Activated CD4-positive, alpha-beta T cell treated with anti-CD3 and anti-CD28 coated beads for 36 hours (primary cell): Measurements from ENCODE around the gene RDH13. TPM values are rescaled to one million over a fixed set of nuclear protein-coding genes. Genes with fewer than 3 reads are reported as not detected.
A peak's percentile ranks its signal among the peaks of the same experiment; 100 is the strongest.
"Not testable (repeated sequence)": the region's sequence is repeated elsewhere in the genome, so short reads cannot be mapped to it uniquely, and the experiment has no call there.

ENCODE experiments used
- ATAC-seq: fragments of 200-7000 bp; cut with Tn5 transposase; one replicate; pipeline ENCODE4 v1.10.0; 2021; ENCODE audit warnings: mild to moderate bottlenecking, moderate library complexity
- CTCF ChIA-PET: fragments of 350-600 bp; sonication (Branson Sonifier 250); formaldehyde crosslinking; loops from one replicate; lab custom pipeline; 2021; ENCODE audit warnings: antibody characterized with exemption; lab: Charles Lee
- POLR2A ChIA-PET: fragments of 350-600 bp; sonication (Branson Sonifier 250); formaldehyde crosslinking; loops from one replicate; lab custom pipeline; 2021; ENCODE audit warnings: antibody characterized with exemption, inconsistent platforms; lab: Charles Lee
- DNase-seq: peaks from one replicate; pipeline ENCODE4 v3.0.0-alpha.2; 2020
- H3K27ac Mint-ChIP-seq: one replicate; pipeline ENCODE4 v1.8.0; 2021; ENCODE audit warnings: mixed read lengths
- H3K27me3 Mint-ChIP-seq: one replicate; pipeline ENCODE4 v1.8.0; 2021; ENCODE audit warnings: mixed read lengths
- H3K36me3 Mint-ChIP-seq: one replicate; pipeline ENCODE4 v1.8.0; 2021; ENCODE audit warnings: low read depth, mixed read lengths
- H3K4me1 Mint-ChIP-seq: one replicate; pipeline ENCODE4 v1.8.0; 2021; ENCODE audit warnings: mixed read lengths
- H3K4me3 Mint-ChIP-seq: one replicate; pipeline ENCODE4 v1.8.0; 2021; ENCODE audit warnings: mild to moderate bottlenecking, moderate library complexity, mixed read lengths
- H3K9me3 Mint-ChIP-seq: one replicate; pipeline ENCODE4 v1.8.0; 2021; ENCODE audit warnings: low read depth, mixed read lengths
- intact Hi-C, 2 experiments: fragments of 100-400 bp; cut with DNase I in 1 of 2; cut with micrococcal nuclease in 1 of 2; formaldehyde crosslinking; loops; one replicate each; pipeline versions ENCODE4 v1.14.2 to v1.15.1; 2022 to 2024; cut with DNase I, micrococcal nuclease
- total RNA-seq, 2 experiments: library from RNA; stranded (reverse); gene quantifications; one replicate each; pipeline ENCODE4 v1.2.3, GENCODE V29; 2021

RDH13 gene
- total RNA-seq, 2 experiments from 2014 or later = 11.9 to 12.8 TPM

- Mint-ChIP-seq H3K4me3 (no peak within 1 kb of the TSS), H3K36me3 (peaks cover 2% of the 10 kb centered on the region), H3K9me3 (no peaks in the 10 kb centered on the region), H3K27ac (no peak within 1 kb of the TSS), H3K4me1 (peaks cover 10% of the 10 kb centered on the region), H3K27me3 (peaks cover 39% of the 10 kb centered on the region)
- intact Hi-C loops = no loop called here
- CTCF ChIA-PET = no interaction called here
- POLR2A ChIA-PET = no interaction called here
- no peak for ATAC-seq
- no peak for DNase-seq
Measured at GRCh38 chr19:55075371-55075998, 12.5 kb upstream of the RDH13 start, which contains the start of gene EPS8L1. Gene EPS8L1 (plus strand): TSS chr19:55075869. CDS start chr19:55076445, 576 bp downstream.

DNA sequence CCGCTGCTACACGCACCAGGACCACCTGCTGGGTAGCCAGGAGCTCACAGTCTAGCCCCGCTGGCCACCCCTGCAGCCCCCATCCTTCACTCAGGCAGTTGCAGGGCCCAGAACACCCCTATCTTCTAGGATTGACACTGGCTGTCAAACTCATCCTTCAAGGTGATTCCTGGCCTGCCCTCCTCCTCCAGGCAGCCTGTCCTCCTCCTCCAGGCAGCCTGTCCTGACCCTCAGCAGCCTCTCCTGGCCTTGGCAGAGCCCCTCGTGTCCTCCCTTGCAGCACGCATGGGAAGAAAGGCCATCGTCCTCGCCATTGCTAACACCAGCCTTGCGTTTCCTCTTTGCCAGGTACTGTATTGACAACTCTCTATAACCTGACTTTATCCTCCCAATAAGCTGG, 9.0 kb upstream of the RDH13 start:
- no peak for ATAC-seq
- no peak overlapping the region for H3K4me3 Mint-ChIP-seq
- CTCF ChIA-PET = no interaction called here
- H3K4me1 Mint-ChIP-seq = peaks cover 11% of the 10 kb centered on the region
- H3K27ac Mint-ChIP-seq = no peak overlapping the region
- H3K9me3 Mint-ChIP-seq = no peaks in the 10 kb centered on the region
- no peak for DNase-seq
- H3K36me3 Mint-ChIP-seq = peaks cover 2% of the 10 kb centered on the region
- POLR2A ChIA-PET = no interaction called here
- H3K27me3 Mint-ChIP-seq = peaks cover 46% of the 10 kb centered on the region
- intact Hi-C loops = no loop called here

DNA sequence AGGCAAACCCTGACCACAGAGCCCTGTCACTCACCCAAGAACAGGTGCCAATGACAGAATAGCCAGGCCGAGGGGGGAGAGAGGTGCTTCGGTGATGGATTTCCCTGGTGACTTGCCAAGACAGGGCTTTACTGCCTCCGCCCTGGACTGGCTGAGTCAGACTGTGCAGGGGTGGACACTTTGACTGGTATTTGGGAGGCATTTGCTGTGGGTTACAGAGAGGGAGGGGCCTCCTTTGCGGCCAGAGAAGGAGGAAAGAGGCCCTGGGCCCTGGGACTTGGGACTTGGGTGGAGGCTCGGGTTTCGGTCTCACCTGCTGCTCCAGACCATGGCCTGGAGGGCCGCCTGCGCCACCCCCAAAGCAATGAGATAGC, 8.2 kb upstream of the RDH13 start:
- Mint-ChIP-seq H3K4me1 (peaks cover 11% of the 10 kb centered on the region), H3K9me3 (no peaks in the 10 kb centered on the region), H3K27me3 (peaks cover 49% of the 10 kb centered on the region), H3K27ac (no peak overlapping the region), H3K36me3 (peaks cover 2% of the 10 kb centered on the region), H3K4me3 (no peak overlapping the region)
- DNase-seq (peak; percentile 65), ATAC-seq (peak; percentile 80)
- ChIA-PET POLR2A (interaction anchor here (0.7 kb wide), 1 partner anchor 188 kb away, joined by 4 read pairs; no protein-coding TSS in a partner anchor), CTCF (no interaction called here)
- intact Hi-C loops = no loop called here

- Mint-ChIP-seq H3K27ac (no peak overlapping the region), H3K4me3 (no peak overlapping the region), H3K27me3 (peaks cover 51% of the 10 kb centered on the region), H3K9me3 (no peaks in the 10 kb centered on the region), H3K36me3 (peaks cover 2% of the 10 kb centered on the region), H3K4me1 (peaks cover 11% of the 10 kb centered on the region)
- ChIA-PET POLR2A (interaction anchor here (0.7 kb wide), 1 partner anchor 189 kb away, joined by 4 read pairs; no protein-coding TSS in a partner anchor), CTCF (no interaction called here)
- intact Hi-C loops = no loop called here
- no peak for DNase-seq
- ATAC-seq = peak; percentile 12
Measured at GRCh38 chr19:55070466-55071128, 7.6 kb upstream of the RDH13 start.

DNA sequence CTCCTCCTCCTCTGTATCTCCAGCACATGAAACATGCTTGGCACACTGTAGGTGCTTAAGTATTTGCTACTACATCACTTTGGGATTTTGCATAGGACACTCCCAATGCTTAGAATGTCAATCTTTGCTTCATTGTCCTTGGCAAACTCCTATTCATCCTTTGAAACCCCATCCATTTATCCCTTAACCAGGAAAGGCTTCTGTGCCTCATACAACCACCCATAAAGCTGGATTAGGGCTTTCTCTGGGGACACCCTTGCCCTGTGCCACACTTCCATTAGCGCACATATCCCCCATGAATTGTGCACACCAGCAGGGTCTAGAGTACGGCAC, 6.9 kb upstream of the RDH13 start:
- peaks cover 2% of the 10 kb centered on the region for H3K36me3 Mint-ChIP-seq

DNA sequence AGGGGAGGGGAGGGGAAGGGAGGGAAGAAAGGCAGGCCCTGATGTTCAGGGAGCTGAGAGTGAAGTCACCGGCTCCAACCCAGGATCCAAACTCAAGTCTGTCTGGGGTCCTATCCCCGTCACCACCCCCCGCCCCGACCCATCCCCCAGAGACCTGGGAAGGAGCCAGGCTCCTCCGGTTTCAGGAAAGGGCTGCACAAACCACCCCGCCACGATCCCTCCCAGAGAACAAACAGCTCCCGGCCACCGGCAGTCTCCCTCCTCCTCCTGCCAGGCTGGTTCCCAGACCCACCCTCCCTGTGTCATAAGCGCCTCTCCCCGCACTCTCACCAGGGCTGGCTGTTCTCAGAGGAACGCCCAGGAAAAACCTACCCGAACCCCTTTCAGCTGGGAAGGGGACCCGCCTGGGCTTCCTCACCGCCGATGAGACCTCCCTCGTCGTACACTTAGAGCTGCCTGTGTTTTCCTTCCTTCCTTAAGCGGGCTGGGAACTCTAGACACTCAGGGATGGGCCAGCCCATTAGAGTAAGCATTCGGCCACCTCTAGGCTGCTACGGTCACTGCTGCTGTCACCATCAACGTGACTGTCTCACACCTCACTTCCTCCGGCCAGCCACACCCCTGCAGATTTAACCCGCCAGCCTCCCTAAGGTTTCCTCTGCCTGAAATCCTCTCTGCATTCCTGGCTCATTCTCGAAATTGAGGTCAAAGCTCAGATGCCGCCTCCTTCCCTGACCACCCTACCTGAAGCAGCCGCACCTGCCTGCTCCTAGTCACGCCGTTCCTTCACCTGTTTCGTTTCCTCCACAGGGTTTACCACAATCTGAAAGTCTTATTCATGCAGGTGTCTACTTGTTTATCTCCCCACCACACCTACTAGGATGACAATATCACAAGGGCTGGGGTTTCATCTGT, 6.3 kb upstream of the RDH13 start:
- Mint-ChIP-seq H3K27me3 (peaks cover 50% of the 10 kb centered on the region), H3K4me3 (peak overlapping the region; percentile 21), H3K9me3 (no peaks in the 10 kb centered on the region), H3K27ac (no peak overlapping the region), H3K4me1 (peaks cover 11% of the 10 kb centered on the region), H3K36me3 (peaks cover 2% of the 10 kb centered on the region)
- peak; percentile 36 for ATAC-seq
- ChIA-PET POLR2A (no interaction called here), CTCF (interaction anchor here (0.8 kb wide), 1 partner anchor 350 kb away, joined by 3 read pairs; no protein-coding TSS in a partner anchor)
- DNase-seq = no peak
- intact Hi-C loops = no loop called here

More for the DNA sequence above, 6.9 kb upstream of the RDH13 start:
- no peak for ATAC-seq
- peaks cover 11% of the 10 kb centered on the region for H3K4me1 Mint-ChIP-seq
- H3K9me3 Mint-ChIP-seq = no peaks in the 10 kb centered on the region
- H3K4me3 Mint-ChIP-seq = peak overlapping the region; percentile 21
- no peak for DNase-seq
- intact Hi-C loops = no loop called here
- no peak overlapping the region for H3K27ac Mint-ChIP-seq
- ChIA-PET CTCF (no interaction called here), POLR2A (no interaction called here)
- H3K27me3 Mint-ChIP-seq = peaks cover 48% of the 10 kb centered on the region

GRCh38 chr19:55067869-55068268, 4.9 kb upstream of the RDH13 start:
- no peaks in the 10 kb centered on the region for H3K9me3 Mint-ChIP-seq
- ATAC-seq = no peak
- H3K4me1 Mint-ChIP-seq = peaks cover 11% of the 10 kb centered on the region
- H3K27ac Mint-ChIP-seq = no peak overlapping the region
- ChIA-PET CTCF (interaction anchor here (0.6 to 0.7 kb wide), 2 partner anchors 103 to 1156 kb away, joined by 3 to 4 read pairs; no protein-coding TSS in a partner anchor), POLR2A (no interaction called here)
- peaks cover 2% of the 10 kb centered on the region for H3K36me3 Mint-ChIP-seq
- H3K27me3 Mint-ChIP-seq = peaks cover 45% of the 10 kb centered on the region
- intact Hi-C loops = no loop called here
- no peak for DNase-seq
- H3K4me3 Mint-ChIP-seq = no peak overlapping the region

DNA sequence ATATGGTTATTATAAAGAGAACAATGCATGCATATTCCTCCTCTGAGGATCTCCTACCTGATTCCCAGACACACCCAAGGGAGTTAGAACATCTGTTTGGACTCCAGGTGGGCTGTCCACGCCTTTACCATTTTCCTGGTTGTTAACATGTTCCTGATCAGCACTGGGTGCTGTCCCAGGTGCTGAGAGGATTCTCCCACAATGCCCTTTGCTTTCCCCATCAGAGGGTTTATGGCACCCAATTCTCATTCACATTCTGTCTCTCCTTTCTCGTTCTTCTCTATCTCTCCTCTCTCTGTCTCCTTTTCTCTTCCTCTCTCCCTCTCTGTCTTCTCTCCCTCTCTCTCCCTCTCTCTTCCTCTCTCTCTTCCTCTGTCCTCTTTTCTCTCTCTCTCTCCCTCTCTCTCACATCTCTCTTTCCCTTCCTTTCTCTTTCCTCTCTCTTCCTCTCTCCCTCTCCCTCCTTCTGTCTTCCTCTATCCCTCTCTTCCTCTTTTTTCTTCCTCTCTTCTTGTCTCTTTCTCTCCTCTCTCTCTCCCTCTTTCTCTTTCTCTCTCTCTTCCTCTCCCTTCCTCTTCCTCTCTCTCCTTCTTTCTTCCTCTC, 3.3 kb upstream of the RDH13 start:
- H3K27me3 Mint-ChIP-seq = peaks cover 38% of the 10 kb centered on the region
- H3K4me1 Mint-ChIP-seq = peaks cover 18% of the 10 kb centered on the region
- DNase-seq (peak; percentile 33), ATAC-seq (no peak)
- H3K36me3 Mint-ChIP-seq = peaks cover 3% of the 10 kb centered on the region
- intact Hi-C loops = no loop called here
- no peaks in the 10 kb centered on the region for H3K9me3 Mint-ChIP-seq
- POLR2A ChIA-PET = interaction anchor here (0.8 kb wide), 1 partner anchor 322 kb away, joined by 3 read pairs; no protein-coding TSS in a partner anchor
- H3K4me3 Mint-ChIP-seq = no peak overlapping the region
- H3K27ac Mint-ChIP-seq = no peak overlapping the region
- CTCF ChIA-PET = no interaction called here

GRCh38 chr19:55065516-55065915, 2.6 kb upstream of the RDH13 start:
- H3K27ac Mint-ChIP-seq, H3K36me3 Mint-ChIP-seq, ATAC-seq, H3K4me3 Mint-ChIP-seq, intact Hi-C loops, DNase-seq, H3K9me3 Mint-ChIP-seq: not testable (repeated sequence)
- CTCF ChIA-PET = interaction anchor here (0.6 kb wide), 1 partner anchor 12 kb away, joined by 3 read pairs; no protein-coding TSS in a partner anchor
- peaks cover 18% of the 10 kb centered on the region for H3K4me1 Mint-ChIP-seq
- peaks cover 37% of the 10 kb centered on the region for H3K27me3 Mint-ChIP-seq
- POLR2A ChIA-PET = interaction anchor here (0.8 kb wide), 1 partner anchor 322 kb away, joined by 3 read pairs; no protein-coding TSS in a partner anchor

DNA sequence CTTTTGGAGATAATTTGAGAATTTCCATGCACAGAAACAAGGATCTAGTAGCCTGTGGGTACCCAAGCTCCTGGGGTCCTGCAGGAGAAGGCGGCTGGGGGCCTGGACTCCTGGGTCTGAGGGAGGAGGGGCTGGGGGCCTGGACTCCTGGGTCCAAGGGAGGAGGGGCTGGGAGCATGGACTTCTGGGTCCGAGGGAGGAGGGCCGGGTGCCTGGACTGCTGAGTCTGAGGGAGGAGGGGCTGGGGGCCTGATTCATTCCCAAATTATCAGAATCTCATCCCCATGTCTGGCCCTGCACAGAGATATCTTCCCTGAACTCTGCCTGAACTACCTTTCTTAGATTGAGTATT, 520 bp upstream of the RDH13 start:
- Mint-ChIP-seq H3K27me3 (peaks cover 26% of the 10 kb centered on the region), H3K4me1 (peaks cover 9% of the 10 kb centered on the region), H3K27ac (no peak overlapping the region), H3K9me3 (no peaks in the 10 kb centered on the region), H3K36me3 (peaks cover 12% of the 10 kb centered on the region), H3K4me3 (peak overlapping the region; percentile 79)
- CTCF ChIA-PET = interaction anchor here (0.6 to 0.8 kb wide), 3 partner anchors 25 to 905 kb away, joined by 3 to 6 read pairs (median 5); partner anchors contain the start of gene ZNF628
- POLR2A ChIA-PET = no interaction called here
- ATAC-seq = no peak
- intact Hi-C loops = loop anchor here (1.0 to 2.0 kb wide), 6 partner anchors 17 to 276 kb away; partner anchors contain the start of genes KMT5C (in 1 of the 2), PPP1R12C (in 1 of the 2) and PPP6R1 (in 1 of the 2)
- DNase-seq = no peak

DNA sequence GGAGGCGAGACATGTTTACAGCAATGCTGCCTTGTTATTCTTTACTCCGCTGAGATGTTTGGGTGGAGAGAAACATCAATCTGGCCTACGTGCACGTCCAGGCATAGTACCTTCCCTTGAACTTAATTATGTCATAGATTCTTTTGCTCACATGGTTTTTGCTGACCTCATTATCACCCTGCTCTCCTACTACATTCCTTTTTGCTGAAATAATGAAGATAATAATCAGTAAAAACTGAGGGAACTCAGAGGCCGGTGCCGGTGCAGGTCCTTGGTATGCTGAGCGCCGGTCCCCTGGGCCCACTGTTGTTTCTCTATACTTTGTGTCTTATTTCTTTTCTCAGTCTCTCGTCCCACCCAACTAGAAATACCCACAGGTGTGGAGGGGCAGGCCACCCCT, 2.7 kb downstream of the RDH13 start:
- POLR2A ChIA-PET, H3K27ac Mint-ChIP-seq, CTCF ChIA-PET, H3K27me3 Mint-ChIP-seq, H3K4me1 Mint-ChIP-seq, ATAC-seq, H3K9me3 Mint-ChIP-seq, H3K4me3 Mint-ChIP-seq, intact Hi-C loops, DNase-seq: not testable (repeated sequence)
- H3K36me3 Mint-ChIP-seq = peaks cover 30% of the 10 kb centered on the region
